Esophagus muscularis mucosa (tissue), 4 donors: Measurements from ENCODE around the gene GPR84. TPM values are rescaled to one million over a fixed set of nuclear protein-coding genes. Genes with fewer than 3 reads are reported as not detected.

ENCODE experiments used
- DNase-seq: peaks from one replicate; pipeline ENCODE4 v3.0.0-alpha.2; 2017; ENCODE audit errors: extremely low spot score
- H3K27ac ChIP-seq, 4 donors: fragments of 200-600 bp; sonication (generic); replicated peaks in 1 of 4; 1 replicate in 3 of 4; 2 replicates in 1 of 4; pipeline ENCODE4 v1.5.1; 2016 to 2019; ENCODE audit warnings: mild to moderate bottlenecking in 1 of 4
- H3K27me3 ChIP-seq, 4 donors: fragments of 200-600 bp; sonication (generic); one replicate each; pipeline versions ENCODE4 v1.5.1 to v1.6.0; 2016 to 2019
- H3K36me3 ChIP-seq, 4 donors: fragments of 200-600 bp; sonication (generic); one replicate each; pipeline ENCODE4 v1.5.1; 2016 to 2019
- H3K4me1 ChIP-seq, 4 donors: fragments of 200-600 bp; sonication (generic); one replicate each; pipeline ENCODE4 v1.5.1; 2016 to 2019
- H3K4me3 ChIP-seq, 4 donors: fragments of 200-600 bp; sonication (generic); 1 replicate in 2 of 4; 2 replicates in 2 of 4; pipeline ENCODE4 v1.5.1; 2016 to 2019; ENCODE audit warnings: mild to moderate bottlenecking in 4 of 4, moderate library complexity in 1 of 4
- H3K9me3 ChIP-seq, 4 donors: fragments of 200-600 bp; sonication (generic); 1 replicate in 3 of 4; 2 replicates in 1 of 4; pipeline ENCODE4 v1.5.1; 2016 to 2019
- CTCF ChIP-seq, 3 experiments: fragments of 200-600 bp in 2 of 3; fragments of 450-650 bp in 1 of 3; sonication (generic) in 2 of 3; IDR thresholded peaks; one replicate each; pipeline ENCODE4 v1.5.1; 2017 to 2019; ENCODE audit warnings: antibody characterized with exemption in 3 of 3, mild to moderate bottlenecking in 2 of 3, moderate library complexity in 1 of 3
- EP300 ChIP-seq: sonication (generic); formaldehyde crosslinking; IDR thresholded peaks from one replicate; pipeline ENCODE4 v1.6.1; 2017; ENCODE audit warnings: antibody characterized with exemption
- POLR2A ChIP-seq: fragments of 450-650 bp; IDR thresholded peaks from one replicate; pipeline ENCODE4 v1.6.1; 2017; ENCODE audit warnings: antibody characterized with exemption, moderate library complexity, mild to moderate bottlenecking, low read depth
- POLR2AphosphoS5 ChIP-seq, 2 donors: sonication (generic); formaldehyde crosslinking; IDR thresholded peaks; one replicate each; pipeline ENCODE4 v1.6.1; 2017; ENCODE audit warnings: antibody characterized with exemption in 2 of 2
- WGBS: methylation state at CpG from one replicate; pipeline ENCODE4 v1.1.5; 2018; 5-methylcytosine and 5-hydroxymethylcytosine counted together
- intact Hi-C: fragments of 100-400 bp; cut with DNase I; formaldehyde crosslinking; loops from one replicate; pipeline ENCODE4 v1.15.1; 2023
- total RNA-seq, 4 donors: library from RNA; depleted of rRNA; stranded (reverse); fragments of >200 nt; gene quantifications; one replicate each; pipeline versions ENCODE4 v1.1.0 to v1.2.1, GENCODE V29; 2016

Gene GPR84
- total RNA-seq, 4 donors from 2014 or later = 0.66 TPM; not detected in 3

- Histone ChIP-seq H3K4me1 (peaks cover 12 to 28% (median 22%) of the 10 kb centered on the region in 4 donors), H3K9me3 (no peaks in the 10 kb centered on the region), H3K4me3 (no peak overlapping the region), H3K36me3 (no peaks in the 10 kb centered on the region), H3K27me3 (no peaks in the 10 kb centered on the region), H3K27ac (no peak overlapping the region)
- 89% methylated on average over 3 of the region's 3 CpGs for WGBS
- intact Hi-C loops = no loop called here
- TF ChIP-seq EP300 (no peak), POLR2AphosphoS5 (IDR thresholded peaks at IDR 0.05) (no peak), CTCF (IDR thresholded peaks at IDR 0.05) (no peak), POLR2A (no peak)
- DNase-seq = no peak
Measured at GRCh38 chr12:54386403-54387113, 22.3 kb upstream of the GPR84 start.

DNA sequence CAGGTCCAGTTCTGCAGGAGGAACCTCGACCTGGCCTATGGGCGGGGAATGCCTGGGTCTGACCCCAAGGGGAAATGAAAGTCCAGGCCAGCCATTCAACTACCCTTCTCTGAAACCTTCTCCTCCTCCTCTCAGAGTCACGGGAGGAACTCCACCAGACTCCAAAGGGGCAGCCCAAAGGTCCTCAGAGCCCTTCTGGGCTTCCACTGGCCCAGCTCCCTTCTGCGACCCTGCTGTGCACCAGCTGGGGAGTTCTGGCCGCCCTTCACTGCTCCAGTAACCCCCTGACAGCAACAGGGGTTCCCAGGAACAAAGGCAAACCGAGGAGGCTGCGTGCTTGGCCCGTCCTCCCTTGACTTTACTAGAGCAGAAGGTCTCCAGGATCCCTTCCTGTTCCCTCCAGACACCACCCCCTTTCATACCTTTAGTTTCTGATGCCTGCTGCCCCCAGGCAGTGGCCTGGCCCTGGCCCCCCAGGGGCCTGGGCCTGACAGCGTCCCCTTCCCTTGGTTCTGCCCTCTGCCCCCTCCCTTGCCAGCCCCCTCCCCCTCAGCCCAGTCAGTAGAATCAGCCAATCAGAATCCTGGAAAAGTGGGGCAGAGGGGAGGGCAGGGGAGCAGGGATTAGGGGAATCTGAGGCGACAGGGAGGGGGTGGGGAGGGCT is 21.1 kb upstream of the GPR84 start:
- intact Hi-C loops = no loop called here
- Histone ChIP-seq H3K36me3 (no peaks in the 10 kb centered on the region), H3K27ac (peak overlapping the region; percentile 37 to 58 (median 49)), H3K4me3 (no peak overlapping the region), H3K27me3 (no peaks in the 10 kb centered on the region), H3K4me1 (peaks cover 7 to 18% (median 11%) of the 10 kb centered on the region in 4 donors), H3K9me3 (no peaks in the 10 kb centered on the region)
- DNase-seq = no peak
- no peak for TF ChIP-seq POLR2AphosphoS5 (IDR thresholded peaks at IDR 0.05)
- no peak for TF ChIP-seq CTCF (IDR thresholded peaks at IDR 0.05)
- no peak for TF ChIP-seq POLR2A
- TF ChIP-seq EP300 = no peak
- 59% methylated on average over 10 of the region's 10 CpGs for WGBS

DNA sequence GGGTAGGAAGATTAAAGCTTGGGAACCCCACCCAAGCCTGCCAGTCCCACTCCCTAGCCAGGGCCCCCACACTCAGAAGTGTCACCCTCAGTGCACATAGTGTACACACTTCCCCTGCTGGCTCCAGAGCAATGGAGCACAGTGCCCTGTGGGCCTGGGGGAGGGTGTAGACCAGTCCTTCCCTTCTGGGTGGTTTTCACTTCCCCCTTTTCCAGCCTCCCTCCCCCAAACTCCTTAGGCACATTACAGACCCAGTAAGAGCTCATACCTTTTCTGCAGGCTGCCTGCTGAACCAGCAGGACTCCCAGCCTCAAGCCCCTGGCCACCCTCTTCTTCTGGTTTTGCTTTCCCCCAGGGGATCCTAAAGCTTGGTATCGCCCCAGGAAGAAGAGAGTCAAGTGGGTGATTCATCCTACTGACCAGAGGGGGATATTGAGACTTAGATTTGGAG is 20.3 kb upstream of the GPR84 start, which contains the start of gene ZNF385A:
ZNF385A (minus strand) TSS at position 143 of the 451 bp plus-strand sequence. CDS start 219 bp downstream, outside the sequence.
- no peaks in the 10 kb centered on the region for H3K27me3 ChIP-seq
- intact Hi-C loops = no loop called here
- no peaks in the 10 kb centered on the region for H3K36me3 ChIP-seq
- WGBS = 64% methylated on average over 1 of the region's 1 CpG
- H3K4me1 ChIP-seq = peaks cover 7 to 20% (median 12%) of the 10 kb centered on the region in 4 donors
- peak within 1 kb of the TSS; percentile 37 to 58 (median 49) for H3K27ac ChIP-seq
- no peak for TF ChIP-seq POLR2A
- no peak for TF ChIP-seq POLR2AphosphoS5 (IDR thresholded peaks at IDR 0.05)
- TF ChIP-seq CTCF (IDR thresholded peaks at IDR 0.05) = no peak
- TF ChIP-seq EP300 = no peak
- no peaks in the 10 kb centered on the region for H3K9me3 ChIP-seq
- H3K4me3 ChIP-seq = peak within 1 kb of the TSS in 1 of 4 donors; percentile 5
- no peak for DNase-seq

GRCh38 chr12:54383041-54383609 is 18.8 kb upstream of the GPR84 start:
- WGBS = 78% methylated on average over 3 of the region's 3 CpGs
- Histone ChIP-seq H3K27ac (no peak overlapping the region), H3K4me1 (peaks cover 17 to 34% (median 25%) of the 10 kb centered on the region in 4 donors), H3K27me3 (no peaks in the 10 kb centered on the region), H3K36me3 (no peaks in the 10 kb centered on the region), H3K4me3 (no peak overlapping the region), H3K9me3 (no peaks in the 10 kb centered on the region)
- intact Hi-C loops = no loop called here
- DNase-seq = no peak
- TF ChIP-seq EP300 = no peak
- TF ChIP-seq CTCF (IDR thresholded peaks at IDR 0.05) = no peak
- no peak for TF ChIP-seq POLR2AphosphoS5 (IDR thresholded peaks at IDR 0.05)
- TF ChIP-seq POLR2A = no peak
